Islet of Langerhans (tissue), 1 donor: ENCODE results near the gene ADGRD1.

Experiments
- FAIRE-seq: peaks from one replicate; lab custom pipeline; 2011; peaks lifted over from hg19 to GRCh38; lab: Jason Lieb, UNC

The ADGRD1 gene

GRCh38 chr12:131176266-131176665, 222.6 kb downstream of the ADGRD1 start:
- FAIRE-seq, result no peak

- FAIRE-seq, result no peak
These were observed 223.2 kb downstream of the ADGRD1 start for GRCh38 chr12:131176926-131177325.

GRCh38 chr12:131177599-131177998, 223.9 kb downstream of the ADGRD1 start:
- no peak for FAIRE-seq

- no peak for FAIRE-seq
These were observed 233.9 kb downstream of the ADGRD1 start for GRCh38 chr12:131187602-131188001.

- no peak for FAIRE-seq
These were observed 234.7 kb downstream of the ADGRD1 start for GRCh38 chr12:131188131-131189050.

GRCh38 chr12:131189781-131190180, 236.1 kb downstream of the ADGRD1 start:
- FAIRE-seq, result no peak

- no peak for FAIRE-seq
These were observed 237.3 kb downstream of the ADGRD1 start for GRCh38 chr12:131190965-131191364.
